GM19395 (cell line): ENCODE measurements around the gene BBOX1.
"Not testable (repeated sequence)": the region's sequence is repeated elsewhere in the genome, so short reads cannot be mapped to it uniquely, and the experiment has no call there.

ENCODE experiments used
- ATAC-seq: cut with Tn5 transposase; IDR thresholded peaks from one replicate; pipeline ENCODE4 v1.9.1; 2021; ENCODE audit warnings: mild to moderate bottlenecking, moderate library complexity; ENCODE audit not compliant: unreplicated experiment

Gene BBOX1

GRCh38 chr11:27120211-27120610 lies 79.6 kb downstream of the BBOX1 start:
- no peak for ATAC-seq

- ATAC-seq, result no peak
Observed at GRCh38 chr11:27122001-27122400, 81.4 kb downstream of the BBOX1 start.

GRCh38 chr11:27124514-27125264 lies 84.1 kb downstream of the BBOX1 start:
- ATAC-seq, result no peak

- ATAC-seq, result no peak
Observed at GRCh38 chr11:27129686-27130085, 89.1 kb downstream of the BBOX1 start.

GRCh38 chr11:27130806-27131205 lies 90.2 kb downstream of the BBOX1 start:
- ATAC-seq, result no peak

GRCh38 chr11:27135924-27136329 lies 95.3 kb downstream of the BBOX1 start:
- not testable (repeated sequence) for ATAC-seq

GRCh38 chr11:27138716-27139115 lies 98.1 kb downstream of the BBOX1 start:
- no peak for ATAC-seq

- no peak for ATAC-seq
Observed at GRCh38 chr11:27139742-27140367, 99.2 kb downstream of the BBOX1 start.

GRCh38 chr11:27141576-27141975 lies 101.0 kb downstream of the BBOX1 start:
- ATAC-seq, result no peak

GRCh38 chr11:27147916-27148315 lies 107.3 kb downstream of the BBOX1 start:
- no peak for ATAC-seq

GRCh38 chr11:27148506-27148905 lies 107.9 kb downstream of the BBOX1 start:
- no peak for ATAC-seq

- no peak for ATAC-seq
Observed at GRCh38 chr11:27150098-27150497, 109.5 kb downstream of the BBOX1 start.

- ATAC-seq, result no peak
Observed at GRCh38 chr11:27153136-27153535, 112.5 kb downstream of the BBOX1 start.

GRCh38 chr11:27158456-27159334 lies 118.1 kb downstream of the BBOX1 start:
- ATAC-seq, result peak; percentile 85

GRCh38 chr11:27159335-27159679 lies 118.7 kb downstream of the BBOX1 start:
- no peak for ATAC-seq

GRCh38 chr11:27161071-27161470 lies 120.5 kb downstream of the BBOX1 start:
- ATAC-seq, result no peak

- ATAC-seq, result no peak
Observed at GRCh38 chr11:27162237-27162636, 121.6 kb downstream of the BBOX1 start.

GRCh38 chr11:27166130-27166529 lies 125.5 kb downstream of the BBOX1 start:
- ATAC-seq, result no peak

GRCh38 chr11:27171376-27171958 lies 130.9 kb downstream of the BBOX1 start:
- no peak for ATAC-seq

GRCh38 chr11:27173545-27173944 lies 132.9 kb downstream of the BBOX1 start:
- no peak for ATAC-seq

GRCh38 chr11:27174021-27174420 lies 133.4 kb downstream of the BBOX1 start:
- ATAC-seq, result no peak
